Thyroid gland (tissue), 4 donors: Measurements from ENCODE around the gene STRIP1.

Experiments
- POLR2A ChIP-seq, 2 donors: fragments of 450-650 bp; IDR thresholded peaks; one replicate each; pipeline ENCODE4 v1.6.1; 2017; ENCODE audit warnings: antibody characterized with exemption in 2 of 2, mild to moderate bottlenecking in 2 of 2, moderate library complexity in 1 of 2
- TF ChIP-seq, protein P1 (sequence below), 6 experiments: fragments of 200-600 bp in 3 of 6; fragments of 450-650 bp in 3 of 6; sonication (generic) in 3 of 6; IDR thresholded peaks; one replicate each; pipeline ENCODE4 v1.5.1; 2016 to 2019; ENCODE audit warnings: antibody characterized with exemption in 6 of 6, mild to moderate bottlenecking in 2 of 6, inconsistent platforms in 1 of 6, moderate library complexity in 1 of 6

DNA sequence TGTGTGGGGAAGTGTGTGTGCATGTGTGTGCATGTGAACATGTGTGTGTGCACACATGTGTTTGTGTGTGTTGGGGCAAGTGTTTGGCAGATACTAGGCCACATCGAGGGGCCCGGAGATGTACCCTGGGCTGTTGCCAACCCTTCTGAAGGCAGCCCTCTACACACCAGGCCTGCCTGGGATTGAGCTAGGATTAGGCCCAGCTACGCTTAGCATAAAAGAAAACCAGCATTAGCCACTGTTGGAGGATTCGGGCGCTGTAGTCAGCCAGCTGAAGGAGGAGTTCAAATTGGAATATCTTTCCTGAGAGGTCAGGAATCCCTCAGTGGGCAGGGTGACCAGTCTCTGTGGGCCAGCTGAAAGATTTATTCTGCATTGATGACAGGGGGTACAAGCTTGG lies 46.6 kb downstream of the STRIP1 start:
- TF ChIP-seq, protein P1, sequence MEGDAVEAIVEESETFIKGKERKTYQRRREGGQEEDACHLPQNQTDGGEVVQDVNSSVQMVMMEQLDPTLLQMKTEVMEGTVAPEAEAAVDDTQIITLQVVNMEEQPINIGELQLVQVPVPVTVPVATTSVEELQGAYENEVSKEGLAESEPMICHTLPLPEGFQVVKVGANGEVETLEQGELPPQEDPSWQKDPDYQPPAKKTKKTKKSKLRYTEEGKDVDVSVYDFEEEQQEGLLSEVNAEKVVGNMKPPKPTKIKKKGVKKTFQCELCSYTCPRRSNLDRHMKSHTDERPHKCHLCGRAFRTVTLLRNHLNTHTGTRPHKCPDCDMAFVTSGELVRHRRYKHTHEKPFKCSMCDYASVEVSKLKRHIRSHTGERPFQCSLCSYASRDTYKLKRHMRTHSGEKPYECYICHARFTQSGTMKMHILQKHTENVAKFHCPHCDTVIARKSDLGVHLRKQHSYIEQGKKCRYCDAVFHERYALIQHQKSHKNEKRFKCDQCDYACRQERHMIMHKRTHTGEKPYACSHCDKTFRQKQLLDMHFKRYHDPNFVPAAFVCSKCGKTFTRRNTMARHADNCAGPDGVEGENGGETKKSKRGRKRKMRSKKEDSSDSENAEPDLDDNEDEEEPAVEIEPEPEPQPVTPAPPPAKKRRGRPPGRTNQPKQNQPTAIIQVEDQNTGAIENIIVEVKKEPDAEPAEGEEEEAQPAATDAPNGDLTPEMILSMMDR (IDR thresholded peaks at IDR 0.05), result no peak
- no peak for TF ChIP-seq POLR2A (IDR thresholded peaks at IDR 0.05)
